ENCODE results near the gene IFI6.
"Not testable (repeated sequence)": the region's sequence is repeated elsewhere in the genome, so short reads cannot be mapped to it uniquely, and the experiment has no call there.

The IFI6 gene

DNA sequence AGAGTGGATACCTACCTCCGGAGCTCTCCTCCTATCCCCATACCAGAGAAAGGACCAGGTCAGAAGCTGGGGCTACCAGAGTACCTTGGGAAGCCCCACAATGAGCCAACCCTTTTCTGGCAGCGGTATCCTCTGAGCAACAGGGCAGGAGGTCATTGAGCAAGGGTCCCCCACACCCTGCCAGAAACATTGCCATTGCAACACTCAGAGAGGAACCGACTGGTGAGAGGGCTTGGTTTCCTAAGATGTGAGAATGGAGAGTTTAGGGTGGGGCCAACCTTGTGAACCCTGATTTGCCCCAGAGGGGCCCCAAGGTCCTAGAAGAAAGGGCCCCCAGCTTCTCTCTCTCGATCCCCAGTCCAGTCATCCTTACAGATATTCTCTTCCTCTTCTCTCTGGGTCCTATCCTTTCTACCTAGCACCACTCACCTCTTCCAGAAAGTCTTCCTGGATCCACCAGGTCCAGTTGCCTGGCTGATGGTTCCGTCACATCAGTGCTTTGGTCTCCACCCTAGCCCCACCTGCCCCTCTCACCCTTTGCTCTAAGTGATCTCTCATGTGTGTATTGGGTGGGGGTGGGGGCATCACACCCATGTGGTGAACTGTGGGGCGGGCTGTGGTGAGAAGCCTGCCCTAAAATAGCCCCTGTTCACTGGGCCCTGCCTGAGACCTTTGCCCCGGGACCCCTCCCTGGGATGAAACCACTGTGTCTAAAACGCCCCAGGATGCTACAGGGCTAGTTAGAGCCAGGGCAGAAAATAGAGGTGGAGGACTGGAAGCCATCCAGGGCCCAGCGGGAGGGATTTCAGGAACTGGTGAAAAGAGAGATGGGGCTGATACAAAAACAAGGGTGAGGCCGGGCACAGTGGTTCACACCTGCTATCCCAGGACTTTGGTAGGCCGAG, 45.7 kb downstream of the IFI6 start:
- peak; percentile 96 to 99 for DNase-seq

DNA sequence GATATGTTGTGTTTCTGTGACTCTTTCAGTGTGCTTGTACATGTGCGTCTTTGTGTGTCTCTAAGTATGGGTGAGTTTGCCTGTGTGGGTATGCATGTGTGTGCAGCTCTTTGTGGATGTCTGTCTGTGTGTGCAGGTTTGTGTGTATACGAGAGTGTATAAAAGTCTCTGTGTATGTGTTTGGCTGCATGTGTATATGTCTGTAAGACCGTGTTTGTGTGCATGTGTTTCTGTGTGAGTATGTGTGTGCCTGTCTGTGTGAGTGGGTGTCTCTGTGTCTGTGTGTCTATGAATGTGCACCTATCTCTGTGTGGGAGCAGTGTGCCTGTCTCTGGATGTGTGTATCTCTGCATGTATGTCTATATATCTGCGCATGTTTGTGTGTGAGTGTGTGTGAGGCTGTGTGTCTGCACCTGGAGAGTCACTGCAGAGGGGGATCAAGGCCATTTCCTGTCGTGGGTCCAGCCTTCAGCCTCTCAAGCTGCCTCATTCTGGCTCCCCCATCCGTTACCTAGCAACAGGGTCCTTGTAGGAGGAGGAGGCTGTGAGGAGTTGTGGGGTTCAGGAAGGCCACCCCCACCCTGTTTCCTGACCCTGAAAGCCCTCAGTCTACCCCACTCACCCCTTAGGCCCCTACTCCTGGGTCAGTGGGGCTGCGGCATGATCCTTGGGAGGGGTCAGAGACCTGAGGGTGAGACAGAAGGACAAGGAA, 47.4 kb downstream of the IFI6 start:
- no peak for DNase-seq

DNA sequence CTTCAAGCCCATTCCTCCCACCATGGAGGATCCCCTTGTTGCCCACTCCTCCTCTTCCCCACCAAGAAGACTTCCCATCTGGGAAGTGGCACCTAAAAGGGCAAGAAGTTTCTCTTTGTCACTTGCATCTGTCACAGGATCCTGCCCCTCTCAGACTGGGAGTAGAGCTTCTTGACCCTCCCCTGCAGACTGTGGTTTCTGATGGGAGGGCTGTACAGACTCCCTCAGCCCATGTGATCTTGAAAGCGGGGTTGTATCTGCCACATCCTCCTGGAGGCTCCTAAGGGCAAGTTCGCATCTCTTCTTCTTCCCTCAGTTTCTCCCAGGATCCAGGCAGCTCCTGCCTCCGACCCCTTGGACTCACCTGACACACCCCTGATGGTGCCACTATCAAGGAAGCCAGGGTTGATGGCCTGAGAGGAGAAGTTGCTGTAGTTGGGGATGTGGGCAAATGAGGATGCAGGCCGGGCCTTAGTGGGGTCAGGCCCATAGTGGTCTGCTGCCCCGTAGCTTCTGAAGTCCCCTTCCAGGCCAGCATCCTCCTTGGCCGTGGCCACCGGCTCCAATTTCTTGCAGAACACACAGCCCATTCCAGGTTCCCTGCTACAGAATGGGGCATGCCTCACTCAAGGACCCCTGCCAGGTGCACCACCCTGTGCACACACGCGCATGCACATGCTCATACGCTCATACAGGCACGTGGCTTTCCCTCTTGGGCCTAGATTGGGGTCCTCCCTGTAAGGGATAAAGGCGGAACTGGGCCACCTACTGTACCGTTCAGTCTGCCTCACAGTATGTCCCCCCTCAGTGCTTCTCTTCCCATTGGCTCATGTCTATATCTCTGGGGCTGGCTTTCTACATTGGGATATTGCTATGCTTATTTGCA, 48.4 kb downstream of the IFI6 start:
- no peak for DNase-seq

DNA sequence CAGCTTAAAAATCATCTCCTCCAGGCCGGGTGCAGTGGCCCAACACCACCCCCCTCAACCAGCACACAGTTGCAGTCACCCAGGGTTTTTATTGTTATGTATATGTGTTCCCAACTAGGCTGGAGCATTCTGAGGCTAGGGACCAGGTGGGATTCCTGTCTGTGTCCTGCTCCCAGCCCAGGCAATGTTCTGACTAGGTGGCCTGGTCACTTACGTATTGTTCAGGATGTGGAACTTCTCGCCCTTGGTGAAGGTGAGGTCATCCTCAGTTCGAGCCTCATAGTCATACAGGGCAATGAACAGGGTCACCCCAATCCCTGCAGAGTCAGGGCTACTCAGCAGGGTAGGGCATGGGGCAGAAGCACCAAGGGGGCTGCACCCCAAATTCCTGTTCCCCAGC, 49.2 kb downstream of the IFI6 start:
- no peak for DNase-seq

DNA sequence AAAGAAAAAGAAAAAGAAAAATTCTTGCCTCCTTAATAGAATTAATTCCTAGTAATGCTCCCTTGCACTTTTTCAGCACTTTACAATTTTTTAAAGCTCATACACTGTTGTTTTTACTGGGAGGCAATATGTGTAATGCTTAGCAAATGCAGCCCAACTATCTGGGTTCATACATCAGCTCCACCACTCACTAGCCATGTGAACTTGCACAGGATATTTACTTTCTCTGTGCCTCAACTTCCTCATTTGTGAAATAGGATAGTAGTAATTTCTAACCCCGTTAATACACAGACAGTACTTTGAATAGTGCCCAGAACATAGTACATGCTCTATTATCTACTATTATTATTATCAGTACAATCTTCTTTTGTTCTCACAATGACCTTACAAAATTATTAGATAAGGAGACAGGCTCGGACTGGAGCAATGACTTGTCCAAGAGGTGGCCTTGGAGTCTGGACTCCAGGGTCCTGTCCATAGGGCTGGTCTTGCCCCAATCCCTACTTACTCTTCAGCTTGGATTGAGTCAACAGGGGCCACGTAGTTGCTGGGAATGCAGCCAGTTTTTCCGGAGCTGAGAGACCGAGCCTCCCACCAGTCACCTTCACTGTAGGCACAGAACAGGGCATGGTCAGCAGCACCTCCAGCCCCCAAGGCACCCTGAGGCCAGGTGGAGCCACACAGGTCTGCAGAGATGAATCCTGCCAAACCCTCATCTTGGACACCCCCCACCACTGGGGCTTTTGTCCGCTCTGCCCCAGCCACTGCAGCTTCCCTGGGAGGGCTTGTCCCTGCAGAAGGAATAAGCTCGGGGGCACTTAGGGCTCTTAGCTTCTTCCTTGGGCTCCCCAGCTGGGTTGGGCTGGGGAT, 50.7 kb downstream of the IFI6 start:
- DNase-seq: no peak

DNA sequence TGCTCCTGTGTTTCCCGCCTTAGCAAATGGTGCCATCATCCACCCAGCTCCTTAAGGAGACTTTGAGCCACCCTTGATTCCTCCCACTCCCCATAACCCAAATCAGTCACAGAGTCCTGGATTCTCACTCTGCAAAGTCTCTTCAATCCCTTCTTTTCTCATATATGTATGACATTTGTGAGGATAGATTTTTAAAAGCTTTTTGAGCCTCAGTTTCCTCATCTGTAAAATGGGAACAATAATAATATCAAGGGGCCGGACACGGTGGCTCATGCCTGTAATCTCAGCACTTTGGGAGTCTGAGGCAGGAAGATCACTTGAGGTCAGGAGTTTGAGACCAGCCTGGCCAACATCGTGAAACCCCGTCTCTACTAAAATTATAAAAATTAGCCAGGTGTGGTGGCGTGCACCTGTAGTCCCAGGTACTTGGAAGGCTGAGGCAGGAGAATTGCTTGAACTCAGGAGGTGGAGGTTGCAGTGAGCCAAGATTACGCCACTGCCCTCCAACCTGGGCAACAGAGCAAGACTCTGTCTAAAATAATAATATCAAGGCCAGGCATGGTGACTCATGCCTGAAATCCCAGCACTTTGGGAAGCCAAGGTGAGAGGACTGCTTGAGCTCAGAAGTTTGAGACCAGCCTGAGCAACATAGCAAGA, 52.1 kb downstream of the IFI6 start:
- not testable (repeated sequence) for DNase-seq

DNA sequence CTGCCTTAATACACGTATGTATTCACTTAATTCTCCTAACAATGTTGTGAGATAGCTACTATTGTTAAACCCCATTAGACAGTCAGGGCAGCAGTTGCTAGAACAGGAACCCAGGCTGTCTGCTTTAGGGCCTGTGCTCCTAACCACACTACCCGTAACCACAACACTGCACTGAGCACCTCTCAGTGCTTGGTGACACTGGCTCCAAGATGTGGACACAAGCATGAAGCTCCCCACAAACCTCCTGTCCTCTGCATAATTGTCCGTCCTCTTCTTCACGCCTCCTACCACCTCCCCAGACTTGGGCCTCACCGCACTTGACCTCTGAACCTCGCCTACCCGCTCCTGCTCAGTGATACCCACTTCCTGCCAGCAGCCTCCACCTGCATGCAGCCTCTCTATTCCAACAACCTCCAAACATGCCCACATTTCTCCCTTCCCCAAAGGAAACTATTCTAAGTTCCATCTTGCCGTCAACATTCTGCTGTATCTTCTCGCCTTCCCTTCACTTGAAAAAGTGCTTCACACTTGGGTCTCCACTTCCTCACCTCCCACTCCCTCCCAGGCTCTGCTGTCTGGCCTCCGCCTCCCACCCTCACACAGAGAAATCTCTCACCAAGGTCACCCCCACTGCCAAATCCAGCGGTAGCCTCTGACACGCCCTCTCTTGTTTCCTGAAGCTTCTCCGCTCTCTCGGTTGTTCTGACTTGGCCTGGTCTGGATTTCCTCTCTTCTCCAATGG, 53.5 kb downstream of the IFI6 start:
- DNase-seq: no peak

DNA sequence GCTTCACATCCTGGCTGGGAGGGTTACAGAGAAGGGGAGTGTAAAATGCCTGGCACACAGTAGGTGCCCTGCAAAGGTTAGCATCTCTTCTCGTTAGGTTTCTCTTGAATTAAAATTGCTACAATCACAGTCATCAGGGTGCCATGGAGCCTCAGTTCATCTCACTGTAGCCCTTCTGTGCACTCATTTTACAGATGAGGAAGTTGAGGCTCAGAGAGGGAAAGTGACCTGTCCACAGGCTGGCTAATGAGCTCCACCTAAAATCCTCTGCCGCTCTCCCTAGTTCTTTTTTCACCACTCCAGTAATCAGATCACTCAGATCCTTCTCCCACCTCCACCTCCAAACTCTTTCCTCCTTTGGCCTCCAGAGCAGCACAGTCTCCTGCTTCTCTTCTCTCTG, 54.6 kb downstream of the IFI6 start:
- DNase-seq: no peak

GRCh38 chr1:27616441-27616840, 55.6 kb downstream of the IFI6 start:
- no peak for DNase-seq

Data from inflammatory macrophage treated with lipopolysaccharide for 1 hour (primary cell).